Keratinocyte (primary cell): ENCODE measurements around the gene PRR16.

ENCODE experiments used
- CTCF ChIP-seq, 3 experiments: IDR thresholded peaks in 1 of 3; conservative IDR thresholded peaks in 1 of 3; optimal IDR thresholded peaks in 1 of 3; 2 replicates in 2 of 3; 3 replicates in 1 of 3; pipeline versions ENCODE3 to v1.5.1; 2011; ENCODE audit warnings: low read length in 3 of 3, mild to moderate bottlenecking in 3 of 3, moderate library complexity in 2 of 3, control low read depth in 1 of 3, inconsistent platforms in 1 of 3; ENCODE audit not compliant: insufficient read depth in 2 of 3; ENCODE audit errors: extremely low read depth in 1 of 3
- EZH2 ChIP-seq: IDR thresholded peaks from one replicate; pipeline ENCODE4 v1.6.1; 2012; ENCODE audit warnings: inconsistent platforms, mild to moderate bottlenecking, low read length, moderate library complexity

- TF ChIP-seq CTCF (optimal IDR thresholded peaks at IDR 0.05 in 1 of 3, IDR thresholded peaks at IDR 0.05 in 1 of 3, conservative IDR thresholded peaks at IDR 0.05 in 1 of 3; ENCODE audit: extremely low read depth in 1 of 3, insufficient read depth in 2 of 3, low read length in 3 of 3) (no peak), EZH2 (no peak)
Observed at GRCh38 chr5:120605325-120606079, 141.4 kb downstream of the PRR16 start.
